Measurements from ENCODE around the gene EHHADH.

Gene EHHADH

DNA sequence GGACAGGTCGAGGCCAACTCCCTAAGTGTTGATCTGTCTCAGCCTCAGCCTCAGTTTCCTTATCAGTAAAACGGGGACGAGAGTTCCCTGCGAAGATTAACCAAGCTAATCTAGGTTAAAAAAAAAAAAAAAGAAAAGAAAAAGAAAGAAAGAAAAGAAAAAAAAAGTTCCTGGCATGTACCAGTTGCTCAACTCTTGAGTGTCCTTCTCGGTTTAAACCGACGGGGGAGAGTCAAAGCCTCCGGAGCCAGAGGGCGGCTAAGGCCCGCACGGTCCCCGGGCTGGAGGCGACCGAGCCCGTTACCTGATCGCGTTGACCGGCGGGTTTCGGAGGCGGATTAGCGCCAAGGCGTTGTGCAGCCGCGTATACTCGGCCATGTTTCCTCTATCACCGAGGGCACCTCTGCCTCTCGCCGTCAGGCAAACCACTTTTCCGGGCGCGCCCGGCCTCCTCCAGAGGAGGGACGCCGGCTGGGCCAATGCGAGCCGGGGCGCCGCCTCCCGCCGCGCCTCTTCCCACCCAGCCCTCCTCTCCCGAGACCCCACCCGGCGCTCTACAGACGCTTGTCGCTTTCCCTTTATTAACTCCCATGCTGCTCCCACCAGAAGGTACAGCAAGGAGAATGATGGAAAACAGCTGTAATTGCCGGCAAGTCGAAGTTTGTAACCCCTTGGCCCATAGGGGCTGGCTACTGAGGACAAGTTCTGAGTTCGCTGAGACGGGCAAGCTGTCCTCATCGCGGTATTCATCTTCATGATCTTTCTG is at the start of gene EHHADH:
EHHADH (minus strand) TSS at position 405 of the 766 bp plus-strand sequence; CDS start at position 378, 27 bp downstream.
- H3K4me3 ChIP-seq (ENCODE audit: low read depth, low read length), result peak within 1 kb of the TSS; percentile 58
- CTCF ChIA-PET, result interaction anchor here (0.5 to 1.0 kb wide), 3 partner anchors 26 to 1558 kb away, joined by 3 to 5 read pairs (median 4); no protein-coding TSS in a partner anchor
- H3K36me3 ChIP-seq (ENCODE audit: control insufficient read depth in 2 of 2, insufficient read depth in 1 of 2, low read length in 2 of 2), result no peaks in the 10 kb centered on the region
- H3K9me3 ChIP-seq (ENCODE audit: control insufficient read depth, insufficient read depth, low read depth, low read length), result no peaks in the 10 kb centered on the region
- H3K27ac ChIP-seq (ENCODE audit: extremely low read depth, low read depth, low read length), result no peak within 1 kb of the TSS
- POLR2A ChIA-PET, result interaction anchor here (0.6 kb wide), 2 partner anchors 128 to 241 kb away, joined by 3 read pairs; no protein-coding TSS in a partner anchor
- H3K4me1 ChIP-seq (ENCODE audit: control insufficient read depth, insufficient read depth, low read length), result no peaks in the 10 kb centered on the region
- TF ChIP-seq IKZF3 (tag by site-specific recombination; IDR thresholded peaks at IDR 0.05) (peak; percentile 83), ZNF561 (tag by site-specific recombination; IDR thresholded peaks at IDR 0.05; ENCODE audit: borderline replicate concordance) (no peak), KLF10 (tag by site-specific recombination; IDR thresholded peaks at IDR 0.05) (peak; percentile 36; the same call in 1 of the 2 replicates), ZNF341 (tag by site-specific recombination; IDR thresholded peaks at IDR 0.05; ENCODE audit: low read depth) (0 out of 2 replicates have a peak, but pooled peaks have one; percentile 37), ZNF548 (tag by site-specific recombination; IDR thresholded peaks at IDR 0.05) (no peak), SP3 (tag by site-specific recombination; IDR thresholded peaks at IDR 0.05) (peak; percentile 83), ZNF76 (tag by site-specific recombination; IDR thresholded peaks at IDR 0.05; ENCODE audit: borderline replicate concordance, low read depth) (peak; percentile 47; the same call in 1 of the 2 replicates), ZNF335 (tag by site-specific recombination; conservative IDR thresholded peaks at IDR 0.05) (peak; percentile 81), ZNF157 (tag by site-specific recombination; IDR thresholded peaks at IDR 0.05) (no peak), ZNF777 (tag by site-specific recombination; IDR thresholded peaks at IDR 0.05; ENCODE audit: borderline replicate concordance) (no peak), GLIS1 (tag by site-specific recombination; IDR thresholded peaks at IDR 0.05) (peak; percentile 80), ZNF121 (tag by site-specific recombination; IDR thresholded peaks at IDR 0.05) (no peak), ZNF600 (tag by site-specific recombination; IDR thresholded peaks at IDR 0.05) (peak; percentile 48; the same call in 1 of the 2 replicates), SP2 (tag by site-specific recombination; IDR thresholded peaks at IDR 0.05) (peak; percentile 80), ZFP37 (tag by site-specific recombination; IDR thresholded peaks at IDR 0.05) (peak; percentile 26; the same call in 1 of the 2 replicates), ZNF184 (tag by site-specific recombination; IDR thresholded peaks at IDR 0.05) (no peak), ZNF571 (tag by site-specific recombination; IDR thresholded peaks at IDR 0.05) (no peak), ZNF785 (tag by site-specific recombination; IDR thresholded peaks at IDR 0.05) (no peak), YY1 (tag by site-specific recombination; IDR thresholded peaks at IDR 0.05) (0 out of 2 replicates have a peak, but pooled peaks have one; percentile 21), ZNF701 (tag by site-specific recombination; IDR thresholded peaks at IDR 0.05) (no peak), ZBTB8A (tag by site-specific recombination; IDR thresholded peaks at IDR 0.05) (peak; percentile 81), KLF8 (tag by site-specific recombination; IDR thresholded peaks at IDR 0.05) (peak; percentile 54), ZNF501 (tag by site-specific recombination; IDR thresholded peaks at IDR 0.05) (peak; percentile 25; the same call in 1 of the 2 replicates), ZBTB20 (tag by site-specific recombination; IDR thresholded peaks at IDR 0.05) (peak; percentile 36; the same call in 1 of the 2 replicates), ZBTB17 (tag by site-specific recombination; IDR thresholded peaks at IDR 0.05) (0 out of 2 replicates have a peak, but pooled peaks have one; percentile 17), ZNF426 (tag by site-specific recombination; IDR thresholded peaks at IDR 0.05) (no peak)
- TF ChIP-seq, protein P1, sequence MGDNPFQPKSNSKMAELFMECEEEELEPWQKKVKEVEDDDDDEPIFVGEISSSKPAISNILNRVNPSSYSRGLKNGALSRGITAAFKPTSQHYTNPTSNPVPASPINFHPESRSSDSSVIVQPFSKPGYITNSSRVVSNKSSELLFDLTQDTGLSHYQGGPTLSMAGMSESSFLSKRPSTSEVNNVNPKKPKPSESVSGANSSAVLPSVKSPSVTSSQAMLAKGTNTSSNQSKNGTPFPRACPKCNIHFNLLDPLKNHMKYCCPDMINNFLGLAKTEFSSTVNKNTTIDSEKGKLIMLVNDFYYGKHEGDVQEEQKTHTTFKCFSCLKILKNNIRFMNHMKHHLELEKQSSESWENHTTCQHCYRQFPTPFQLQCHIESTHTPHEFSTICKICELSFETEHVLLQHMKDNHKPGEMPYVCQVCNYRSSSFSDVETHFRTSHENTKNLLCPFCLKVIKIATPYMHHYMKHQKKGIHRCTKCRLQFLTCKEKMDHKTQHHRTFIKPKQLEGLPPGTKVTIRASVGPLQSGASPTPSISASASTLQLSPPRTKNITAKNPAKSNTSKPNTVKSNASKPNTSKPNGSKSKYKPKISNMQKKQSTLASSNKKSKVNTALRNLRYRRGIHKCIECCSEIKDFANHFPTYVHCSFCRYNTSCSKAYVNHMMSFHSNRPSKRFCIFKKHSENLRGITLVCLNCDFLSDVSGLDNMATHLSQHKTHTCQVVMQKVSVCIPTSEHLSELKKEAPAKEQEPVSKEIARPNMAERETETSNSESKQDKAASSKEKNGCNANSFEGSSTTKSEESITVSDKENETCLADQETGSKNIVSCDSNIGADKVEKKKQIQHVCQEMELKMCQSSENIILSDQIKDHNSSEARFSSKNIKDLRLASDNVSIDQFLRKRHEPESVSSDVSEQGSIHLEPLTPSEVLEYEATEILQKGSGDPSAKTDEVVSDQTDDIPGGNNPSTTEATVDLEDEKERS (tag by site-specific recombination; IDR thresholded peaks at IDR 0.05), result 0 out of 2 replicates have a peak, but pooled peaks have one; percentile 31
- TF ChIP-seq, protein P2, sequence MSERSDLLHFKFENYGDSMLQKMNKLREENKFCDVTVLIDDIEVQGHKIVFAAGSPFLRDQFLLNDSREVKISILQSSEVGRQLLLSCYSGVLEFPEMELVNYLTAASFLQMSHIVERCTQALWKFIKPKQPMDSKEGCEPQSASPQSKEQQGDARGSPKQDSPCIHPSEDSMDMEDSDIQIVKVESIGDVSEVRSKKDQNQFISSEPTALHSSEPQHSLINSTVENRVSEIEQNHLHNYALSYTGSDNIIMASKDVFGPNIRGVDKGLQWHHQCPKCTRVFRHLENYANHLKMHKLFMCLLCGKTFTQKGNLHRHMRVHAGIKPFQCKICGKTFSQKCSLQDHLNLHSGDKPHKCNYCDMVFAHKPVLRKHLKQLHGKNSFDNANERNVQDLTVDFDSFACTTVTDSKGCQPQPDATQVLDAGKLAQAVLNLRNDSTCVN (tag by site-specific recombination; optimal IDR thresholded peaks at IDR 0.05), result peak; percentile 32
- TF ChIP-seq, protein P3, sequence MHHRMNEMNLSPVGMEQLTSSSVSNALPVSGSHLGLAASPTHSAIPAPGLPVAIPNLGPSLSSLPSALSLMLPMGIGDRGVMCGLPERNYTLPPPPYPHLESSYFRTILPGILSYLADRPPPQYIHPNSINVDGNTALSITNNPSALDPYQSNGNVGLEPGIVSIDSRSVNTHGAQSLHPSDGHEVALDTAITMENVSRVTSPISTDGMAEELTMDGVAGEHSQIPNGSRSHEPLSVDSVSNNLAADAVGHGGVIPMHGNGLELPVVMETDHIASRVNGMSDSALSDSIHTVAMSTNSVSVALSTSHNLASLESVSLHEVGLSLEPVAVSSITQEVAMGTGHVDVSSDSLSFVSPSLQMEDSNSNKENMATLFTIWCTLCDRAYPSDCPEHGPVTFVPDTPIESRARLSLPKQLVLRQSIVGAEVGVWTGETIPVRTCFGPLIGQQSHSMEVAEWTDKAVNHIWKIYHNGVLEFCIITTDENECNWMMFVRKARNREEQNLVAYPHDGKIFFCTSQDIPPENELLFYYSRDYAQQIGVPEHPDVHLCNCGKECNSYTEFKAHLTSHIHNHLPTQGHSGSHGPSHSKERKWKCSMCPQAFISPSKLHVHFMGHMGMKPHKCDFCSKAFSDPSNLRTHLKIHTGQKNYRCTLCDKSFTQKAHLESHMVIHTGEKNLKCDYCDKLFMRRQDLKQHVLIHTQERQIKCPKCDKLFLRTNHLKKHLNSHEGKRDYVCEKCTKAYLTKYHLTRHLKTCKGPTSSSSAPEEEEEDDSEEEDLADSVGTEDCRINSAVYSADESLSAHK (tag by site-specific recombination; IDR thresholded peaks at IDR 0.05), result no peak
- TF ChIP-seq, protein P4, sequence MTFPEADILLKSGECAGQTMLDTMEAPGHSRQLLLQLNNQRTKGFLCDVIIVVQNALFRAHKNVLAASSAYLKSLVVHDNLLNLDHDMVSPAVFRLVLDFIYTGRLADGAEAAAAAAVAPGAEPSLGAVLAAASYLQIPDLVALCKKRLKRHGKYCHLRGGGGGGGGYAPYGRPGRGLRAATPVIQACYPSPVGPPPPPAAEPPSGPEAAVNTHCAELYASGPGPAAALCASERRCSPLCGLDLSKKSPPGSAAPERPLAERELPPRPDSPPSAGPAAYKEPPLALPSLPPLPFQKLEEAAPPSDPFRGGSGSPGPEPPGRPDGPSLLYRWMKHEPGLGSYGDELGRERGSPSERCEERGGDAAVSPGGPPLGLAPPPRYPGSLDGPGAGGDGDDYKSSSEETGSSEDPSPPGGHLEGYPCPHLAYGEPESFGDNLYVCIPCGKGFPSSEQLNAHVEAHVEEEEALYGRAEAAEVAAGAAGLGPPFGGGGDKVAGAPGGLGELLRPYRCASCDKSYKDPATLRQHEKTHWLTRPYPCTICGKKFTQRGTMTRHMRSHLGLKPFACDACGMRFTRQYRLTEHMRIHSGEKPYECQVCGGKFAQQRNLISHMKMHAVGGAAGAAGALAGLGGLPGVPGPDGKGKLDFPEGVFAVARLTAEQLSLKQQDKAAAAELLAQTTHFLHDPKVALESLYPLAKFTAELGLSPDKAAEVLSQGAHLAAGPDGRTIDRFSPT (tag by site-specific recombination; IDR thresholded peaks at IDR 0.05), result peak; percentile 54; the same call in 1 of the 2 replicates
